ENCODE data around the gene SUN1. TPM values are rescaled to one million over a fixed set of nuclear protein-coding genes. Genes with fewer than 3 reads are reported as not detected.

Gene SUN1
- total and polyA plus RNA-seq, 2 of the 8 experiments (the other 6 are each of a cell fraction or from before 2014, with no cell fraction given): 108 to 158 TPM

- no peak overlapping the region for H4K5ac ChIP-seq (ENCODE audit: insufficient read length, low read depth, low read length)
These were observed 61.4 kb downstream of the SUN1 start for GRCh38 chr7:893686-894085.

More at GRCh38 chr7:893686-894085, 61.4 kb downstream of the SUN1 start:
- Histone ChIP-seq H2BK5ac (ENCODE audit: low read depth, low read length) (no peak overlapping the region), H3K56ac (replicated peaks; ENCODE audit: insufficient read length, low read depth, low read length) (no peak overlapping the region), H2BK120ac (replicated peaks; ENCODE audit: low read depth, low read length) (no peak overlapping the region), H3K4me3 (ENCODE audit: extremely low read depth in 1 of 4, insufficient read depth in 2 of 4, low read depth in 3 of 4, low read length in 4 of 4) (no peak overlapping the region), H2BK20ac (ENCODE audit: low read length) (no peak overlapping the region), H3K27me3 (replicated peaks in 1 of 4; ENCODE audit: control insufficient read depth in 3 of 4, extremely low read depth in 1 of 4, insufficient read depth in 3 of 4, low read length in 3 of 4) (no peaks in the 10 kb centered on the region), H2AFZ (ENCODE audit: low read length) (no peak overlapping the region), H3K36me3 (ENCODE audit: control insufficient read depth in 2 of 4, insufficient read depth in 4 of 4, low read length in 3 of 4) (peaks cover 22 to 67% (median 50%) of the 10 kb centered on the region in 4 experiments), H3K9ac (replicated peaks in 1 of 4; ENCODE audit: extremely low read depth in 1 of 4, low read depth in 3 of 4, low read length in 3 of 4) (no peak overlapping the region), H4K20me1 (replicated peaks in 1 of 2; ENCODE audit: control insufficient read depth in 1 of 2, insufficient read depth in 2 of 2, low read length in 2 of 2) (peaks cover 12 to 28% of the 10 kb centered on the region in 2 experiments), H2BK15ac (ENCODE audit: low read length) (no peak overlapping the region), H4K8ac (ENCODE audit: extremely low read depth, insufficient read depth, low read length) (0 out of 2 replicates have a peak overlapping the region, but pooled peaks have one; percentile 51), H3K79me2 (ENCODE audit: control insufficient read depth in 1 of 2, insufficient read depth in 2 of 2, low read length in 2 of 2) (peaks cover 0 to 10% of the 10 kb centered on the region in 2 experiments; a peak in 1 of 4 replicates), H3K14ac (ENCODE audit: insufficient read length) (no peak overlapping the region), H3K79me1 (ENCODE audit: low read depth, low read length) (peaks cover 17% of the 10 kb centered on the region), H2BK12ac (ENCODE audit: low read depth, low read length) (no peak overlapping the region), H3K4ac (replicated peaks; ENCODE audit: insufficient read length, low read depth, low read length) (no peak overlapping the region), H3K27ac (ENCODE audit: low read depth, low read length) (no peak overlapping the region), H2AK5ac (ENCODE audit: low read depth, low read length) (no peak overlapping the region), H3K4me2 (ENCODE audit: insufficient read depth in 1 of 2, low read depth in 2 of 2, low read length in 2 of 2) (no peak overlapping the region), H3K18ac (ENCODE audit: extremely low read depth, low read length) (no peak overlapping the region), H3K23me2 (ENCODE audit: low read depth, low read length) (peaks cover 2% of the 10 kb centered on the region; the same call in 1 of the 2 replicates), H3K4me1 (replicated peaks in 1 of 4; ENCODE audit: control insufficient read depth in 3 of 4, insufficient read depth in 4 of 4, low read length in 3 of 4) (peaks cover 0 to 9% (median 0%) of the 10 kb centered on the region in 4 experiments; a peak in 2 of 7 replicates), H4K91ac (replicated peaks; ENCODE audit: insufficient read length, low read length) (no peak overlapping the region), H3K23ac (ENCODE audit: insufficient read length) (no peak overlapping the region), H3K9me3 (ENCODE audit: insufficient read depth in 2 of 2, low read depth in 1 of 2, low read length in 1 of 2) (no peaks in the 10 kb centered on the region)
- 94% methylated on average over 17 of the region's 19 CpGs; no CpG with 5 or more reads in 1 of the 2 experiments for WGBS, 2 experiments (ENCODE audit: extremely low coverage in 1 of 2, insufficient coverage in 1 of 2, insufficient read length in 1 of 2, insufficient replicate concordance in 2 of 2, low coverage in 1 of 2, low lambda C conversion rate in 2 of 2, missing lambda C conversion rate in 1 of 2)
- FAIRE-seq (no peak), DNase-seq (ENCODE audit: low read depth in 1 of 2, low spot score in 2 of 2) (no peak)
- POLR2A ChIA-PET (ENCODE audit: partially characterized antibody): interaction anchor here (0.6 to 1.5 kb wide), 2 partner anchors 10 to 1242 kb away, joined by 4 to 5 read pairs; no protein-coding TSS in a partner anchor
- CTCF ChIA-PET (ENCODE audit: partially characterized antibody): no interaction called here
- TF ChIP-seq TEAD4 (IDR thresholded peaks at IDR 0.05; ENCODE audit: low read depth, low read length) (no peak), PHF8 (conservative IDR thresholded peaks at IDR 0.05; ENCODE audit: low read depth, low read length) (no peak), BRCA1 (IDR thresholded peaks at IDR 0.05; ENCODE audit: low read depth, low read length) (no peak), CTBP2 (IDR thresholded peaks at IDR 0.05; ENCODE audit: borderline replicate concordance, insufficient read depth, insufficient read length, low read length) (no peak), BCL11A (IDR thresholded peaks at IDR 0.05; ENCODE audit: low read depth in 2 of 2, low read length in 2 of 2) (no peak), ZNF274 (IDR thresholded peaks at IDR 0.05; ENCODE audit: borderline replicate concordance, extremely low read depth, low read length) (no peak)
